ENCODE measurements around the gene LRRK1. TPM values are rescaled to one million over a fixed set of nuclear protein-coding genes. Genes with fewer than 3 reads are reported as not detected.

Gene LRRK1
- total and polyA plus RNA-seq, 2 of the 13 experiments (the other 11 are each of a cell fraction or from before 2014, with no cell fraction given), result 0.13 to 1.2 TPM

DNA sequence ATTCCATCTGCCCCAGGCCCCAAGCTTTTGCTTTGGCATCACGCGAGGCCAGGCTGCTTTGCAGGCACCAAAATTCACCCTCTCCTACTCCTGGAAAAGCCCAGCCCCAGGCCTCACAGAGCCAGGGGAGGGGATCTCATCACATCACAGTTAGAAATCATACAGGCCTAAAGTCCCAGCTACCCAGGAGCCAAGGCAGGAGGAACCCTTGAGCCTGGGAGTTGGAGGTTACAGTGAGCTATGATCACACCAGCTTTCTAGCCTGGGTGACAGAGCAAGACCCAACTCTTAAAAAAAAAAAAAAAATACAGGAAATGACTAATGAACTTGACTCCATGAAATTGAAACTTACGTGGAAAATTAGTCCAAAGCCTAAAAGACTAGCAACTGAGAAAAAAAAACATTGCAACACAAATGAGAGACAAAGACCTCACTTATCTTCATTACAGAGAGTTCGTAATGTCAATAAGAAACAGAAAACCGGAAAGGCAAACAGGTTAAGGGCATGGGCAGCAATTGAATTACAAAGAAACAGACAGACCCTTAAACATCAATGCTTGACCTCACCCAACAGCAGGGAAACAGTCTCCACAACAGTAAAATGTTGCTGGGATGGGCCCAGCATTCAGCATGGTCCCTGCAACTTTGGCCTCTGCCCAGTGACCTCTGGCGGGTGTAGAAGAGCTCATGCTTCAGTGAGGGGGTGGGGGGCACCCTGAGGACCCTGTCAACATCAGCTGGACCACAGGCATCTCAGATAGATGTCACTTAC, 151.5 kb downstream of the LRRK1 start (continued):
- TF ChIP-seq CHCHD3 (CRISPR knock-in tag; IDR thresholded peaks at IDR 0.05), result no peak
- no peak for TF ChIP-seq ZNF496 (CRISPR knock-in tag; IDR thresholded peaks at IDR 0.05; ENCODE audit: insufficient replicate concordance)
- TF ChIP-seq SP1 (IDR thresholded peaks at IDR 0.05), result no peak
- TF ChIP-seq SP1 (CRISPR knock-in tag; IDR thresholded peaks at IDR 0.05), result no peak; the same call in 1 of the 2 replicates
- TF ChIP-seq HOXA3 (CRISPR knock-in tag; IDR thresholded peaks at IDR 0.05), result peak; percentile 51; the same call in 1 of the 2 replicates
- no peak for TF ChIP-seq ZBTB46 (CRISPR knock-in tag; IDR thresholded peaks at IDR 0.05; ENCODE audit: borderline replicate concordance)
- peak; percentile 30; the same call in 1 of the 2 replicates for TF ChIP-seq ZNF263 (CRISPR knock-in tag; IDR thresholded peaks at IDR 0.05)
- TF ChIP-seq SMAD3 (CRISPR knock-in tag; IDR thresholded peaks at IDR 0.05), result peak; percentile 83; the same call in 1 of the 2 replicates
- TF ChIP-seq, protein P1, sequence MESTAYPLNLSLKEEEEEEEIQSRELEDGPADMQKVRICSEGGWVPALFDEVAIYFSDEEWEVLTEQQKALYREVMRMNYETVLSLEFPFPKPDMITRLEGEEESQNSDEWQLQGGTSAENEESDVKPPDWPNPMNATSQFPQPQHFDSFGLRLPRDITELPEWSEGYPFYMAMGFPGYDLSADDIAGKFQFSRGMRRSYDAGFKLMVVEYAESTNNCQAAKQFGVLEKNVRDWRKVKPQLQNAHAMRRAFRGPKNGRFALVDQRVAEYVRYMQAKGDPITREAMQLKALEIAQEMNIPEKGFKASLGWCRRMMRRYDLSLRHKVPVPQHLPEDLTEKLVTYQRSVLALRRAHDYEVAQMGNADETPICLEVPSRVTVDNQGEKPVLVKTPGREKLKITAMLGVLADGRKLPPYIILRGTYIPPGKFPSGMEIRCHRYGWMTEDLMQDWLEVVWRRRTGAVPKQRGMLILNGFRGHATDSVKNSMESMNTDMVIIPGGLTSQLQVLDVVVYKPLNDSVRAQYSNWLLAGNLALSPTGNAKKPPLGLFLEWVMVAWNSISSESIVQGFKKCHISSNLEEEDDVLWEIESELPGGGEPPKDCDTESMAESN (CRISPR knock-in tag; conservative IDR thresholded peaks at IDR 0.05), result peak; percentile 59; the same call in 1 of the 2 replicates
- TF ChIP-seq CREB3 (CRISPR knock-in tag; IDR thresholded peaks at IDR 0.05), result no peak
- TF ChIP-seq FOXK2 (IDR thresholded peaks at IDR 0.05), result peak; percentile 96
- TF ChIP-seq MAFG (CRISPR knock-in tag; IDR thresholded peaks at IDR 0.05), result no peak
- TF ChIP-seq, protein P2, sequence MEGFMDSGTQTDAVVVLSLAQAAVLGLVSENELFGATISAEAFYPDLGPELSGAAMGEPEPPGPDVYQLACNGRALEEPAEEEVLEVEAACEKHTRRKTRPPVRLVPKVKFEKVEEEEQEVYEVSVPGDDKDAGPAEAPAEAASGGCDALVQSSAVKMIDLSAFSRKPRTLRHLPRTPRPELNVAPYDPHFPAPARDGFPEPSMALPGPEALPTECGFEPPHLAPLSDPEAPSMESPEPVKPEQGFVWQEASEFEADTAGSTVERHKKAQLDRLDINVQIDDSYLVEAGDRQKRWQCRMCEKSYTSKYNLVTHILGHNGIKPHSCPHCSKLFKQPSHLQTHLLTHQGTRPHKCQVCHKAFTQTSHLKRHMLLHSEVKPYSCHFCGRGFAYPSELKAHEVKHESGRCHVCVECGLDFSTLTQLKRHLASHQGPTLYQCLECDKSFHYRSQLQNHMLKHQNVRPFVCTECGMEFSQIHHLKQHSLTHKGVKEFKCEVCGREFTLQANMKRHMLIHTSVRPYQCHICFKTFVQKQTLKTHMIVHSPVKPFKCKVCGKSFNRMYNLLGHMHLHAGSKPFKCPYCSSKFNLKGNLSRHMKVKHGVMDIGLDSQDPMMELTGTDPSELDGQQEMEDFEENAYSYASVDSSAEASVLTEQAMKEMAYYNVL (CRISPR knock-in tag; IDR thresholded peaks at IDR 0.05; ENCODE audit: borderline replicate concordance), result peak; percentile 76
- TF ChIP-seq, protein P3, sequence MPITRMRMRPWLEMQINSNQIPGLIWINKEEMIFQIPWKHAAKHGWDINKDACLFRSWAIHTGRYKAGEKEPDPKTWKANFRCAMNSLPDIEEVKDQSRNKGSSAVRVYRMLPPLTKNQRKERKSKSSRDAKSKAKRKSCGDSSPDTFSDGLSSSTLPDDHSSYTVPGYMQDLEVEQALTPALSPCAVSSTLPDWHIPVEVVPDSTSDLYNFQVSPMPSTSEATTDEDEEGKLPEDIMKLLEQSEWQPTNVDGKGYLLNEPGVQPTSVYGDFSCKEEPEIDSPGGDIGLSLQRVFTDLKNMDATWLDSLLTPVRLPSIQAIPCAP (CRISPR knock-in tag; IDR thresholded peaks at IDR 0.05; ENCODE audit: low read depth), result no peak
- no peak for TF ChIP-seq E2F2 (CRISPR knock-in tag; IDR thresholded peaks at IDR 0.05; ENCODE audit: borderline replicate concordance)
- no peak for TF ChIP-seq ZSCAN21 (CRISPR knock-in tag; IDR thresholded peaks at IDR 0.05; ENCODE audit: borderline replicate concordance)
- TF ChIP-seq, protein P4, sequence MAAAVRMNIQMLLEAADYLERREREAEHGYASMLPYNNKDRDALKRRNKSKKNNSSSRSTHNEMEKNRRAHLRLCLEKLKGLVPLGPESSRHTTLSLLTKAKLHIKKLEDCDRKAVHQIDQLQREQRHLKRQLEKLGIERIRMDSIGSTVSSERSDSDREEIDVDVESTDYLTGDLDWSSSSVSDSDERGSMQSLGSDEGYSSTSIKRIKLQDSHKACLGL (CRISPR knock-in tag; IDR thresholded peaks at IDR 0.05), result no peak
- TF ChIP-seq ZSCAN29 (CRISPR knock-in tag; conservative IDR thresholded peaks at IDR 0.05), result no peak
- TF ChIP-seq RFX5 (IDR thresholded peaks at IDR 0.05; ENCODE audit: low read depth, low read length), result no peak
- 0 out of 2 replicates have a peak, but pooled peaks have one; percentile 33 for TF ChIP-seq ZNF230 (CRISPR knock-in tag; IDR thresholded peaks at IDR 0.05)
